ENCODE results near the gene MDFIC.

- TF ChIP-seq CTCF (IDR thresholded peaks at IDR 0.05) (no peak), EZH2 (IDR thresholded peaks at IDR 0.05) (no peak), EZH2phosphoT487 (IDR thresholded peaks at IDR 0.05) (no peak)
Measured at GRCh38 chr7:114911411-114911810, 10.5 kb upstream of the MDFIC start.
